HG02981 (cell line): ENCODE results near the gene KLK1.
"Not testable (repeated sequence)": the region's sequence is repeated elsewhere in the genome, so short reads cannot be mapped to it uniquely, and the experiment has no call there.

ENCODE experiments used
- ATAC-seq: cut with Tn5 transposase; IDR thresholded peaks from one replicate; pipeline ENCODE4 v1.9.1; 2021; ENCODE audit warnings: mild to moderate bottlenecking, moderate library complexity; ENCODE audit not compliant: unreplicated experiment

Gene KLK1

GRCh38 chr19:50817941-50818858, 5.4 kb downstream of the KLK1 start:
- ATAC-seq: peak; percentile 62

- ATAC-seq: no peak
Measured at GRCh38 chr19:50815439-50815838, 8.1 kb downstream of the KLK1 start.

GRCh38 chr19:50814883-50815282, 8.7 kb downstream of the KLK1 start:
- no peak for ATAC-seq

- ATAC-seq: no peak
Measured at GRCh38 chr19:50812474-50812873, 11.1 kb downstream of the KLK1 start.

- ATAC-seq: not testable (repeated sequence)
Measured at GRCh38 chr19:50811622-50812238, 11.9 kb downstream of the KLK1 start.

- ATAC-seq: no peak
Measured at GRCh38 chr19:50808856-50809255, 14.7 kb downstream of the KLK1 start.

GRCh38 chr19:50804420-50805272, 18.9 kb downstream of the KLK1 start:
- ATAC-seq: peak; percentile 92

GRCh38 chr19:50803633-50804419, 19.8 kb downstream of the KLK1 start:
- ATAC-seq: no peak

GRCh38 chr19:50801107-50801506, 22.5 kb downstream of the KLK1 start:
- no peak for ATAC-seq

GRCh38 chr19:50799547-50799851, 24.1 kb downstream of the KLK1 start:
- ATAC-seq: no peak

GRCh38 chr19:50798659-50799546, 24.7 kb downstream of the KLK1 start:
- no peak for ATAC-seq

- no peak for ATAC-seq
Measured at GRCh38 chr19:50797781-50798658, 25.6 kb downstream of the KLK1 start.

- no peak for ATAC-seq
Measured at GRCh38 chr19:50797429-50797780, 26.2 kb downstream of the KLK1 start.

GRCh38 chr19:50796634-50797428, 26.8 kb downstream of the KLK1 start:
- ATAC-seq: no peak

- no peak for ATAC-seq
Measured at GRCh38 chr19:50796128-50796633, 27.4 kb downstream of the KLK1 start.

- no peak for ATAC-seq
Measured at GRCh38 chr19:50795664-50796073, 27.9 kb downstream of the KLK1 start.

GRCh38 chr19:50794876-50795663, 28.5 kb downstream of the KLK1 start:
- no peak for ATAC-seq
